NCI-H2196 treated with DMSO at 0.1 percent for 48 hours (cell line): Measurements from ENCODE around the gene TPGS2.
"Not testable (repeated sequence)": the region's sequence is repeated elsewhere in the genome, so short reads cannot be mapped to it uniquely, and the experiment has no call there.

Source experiments
- DNase-seq: peaks from one replicate; lab custom pipeline; 2025; ENCODE audit not compliant: unreplicated experiment; lab: John Stamatoyannopoulos, UW

TPGS2 gene

DNA sequence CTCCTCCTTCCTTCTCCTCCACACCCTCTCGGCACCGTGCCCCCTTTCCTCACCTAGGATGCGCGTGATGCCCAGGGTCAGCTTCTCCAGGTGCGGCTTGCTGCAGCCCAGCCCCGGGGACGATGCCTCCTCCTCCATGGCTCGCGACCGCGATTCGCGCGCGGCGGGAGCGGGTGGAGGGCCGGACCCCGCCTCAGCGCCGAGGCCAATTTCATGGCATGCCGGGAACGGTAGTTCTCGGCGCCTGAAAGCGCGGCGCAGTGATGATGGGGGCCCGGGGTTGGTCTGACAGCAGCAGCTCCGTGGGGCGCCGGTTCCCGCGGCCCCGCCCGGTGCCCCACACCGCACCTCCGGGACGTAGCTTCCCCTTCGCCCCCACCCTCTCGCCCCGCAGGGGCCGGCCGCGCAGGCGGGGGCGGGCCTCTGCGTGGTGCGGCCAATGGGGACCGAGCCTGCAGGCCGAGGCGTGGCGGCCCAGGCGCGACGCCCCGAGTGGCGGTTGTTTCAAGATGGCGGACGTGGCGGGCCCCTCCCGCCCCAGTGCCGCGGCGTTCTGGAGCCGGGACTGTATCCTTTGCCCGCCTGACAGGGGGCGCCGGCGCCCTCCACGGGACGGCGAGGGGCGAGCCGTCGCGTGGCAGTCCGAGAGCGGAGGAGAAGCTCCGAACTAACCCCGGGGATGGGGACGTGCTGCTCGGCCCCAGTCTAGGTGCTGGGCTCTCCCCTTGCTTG, at the start of gene TPGS2, which contains the start of gene KIAA1328:
Gene TPGS2, minus strand, starts transcription at position 373 of the 732 bp plus-strand sequence. Its CDS starts 235 bp downstream, at position 138.
Gene KIAA1328, plus strand, starts transcription at position 498 of the 732 bp plus-strand sequence. Its CDS starts 12 bp downstream, at position 510.
- peak; percentile 42 for DNase-seq

GRCh38 chr18:36873826-36874225, 45.0 kb upstream of the TPGS2 start:
- DNase-seq: not testable (repeated sequence)

DNA sequence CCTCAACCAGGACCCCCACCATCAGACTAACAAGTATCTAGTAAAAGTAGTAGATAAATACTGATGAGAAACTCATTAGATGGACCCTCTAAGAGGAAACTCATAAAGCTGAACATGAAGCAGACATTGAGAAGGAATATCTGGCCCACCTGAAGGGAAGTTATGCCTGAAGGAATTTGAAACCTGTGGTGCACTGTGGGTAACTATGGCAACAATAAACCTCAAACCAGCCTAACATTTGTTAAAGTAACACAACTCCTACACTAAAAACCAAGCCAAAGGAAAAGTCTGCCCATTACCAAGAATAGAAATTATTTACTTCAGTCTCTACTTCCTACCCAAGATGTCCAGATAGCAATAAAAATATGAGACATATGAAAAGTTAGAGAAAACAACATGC, 43.5 kb upstream of the TPGS2 start:
- DNase-seq: no peak

GRCh38 chr18:36871801-36872200, 43.0 kb upstream of the TPGS2 start:
- no peak for DNase-seq

GRCh38 chr18:36867056-36867455, 38.3 kb upstream of the TPGS2 start:
- DNase-seq: no peak

GRCh38 chr18:36862182-36862581, 33.4 kb upstream of the TPGS2 start:
- DNase-seq: no peak

- DNase-seq: no peak
These were observed 28.0 kb upstream of the TPGS2 start for GRCh38 chr18:36856815-36857214.

DNA sequence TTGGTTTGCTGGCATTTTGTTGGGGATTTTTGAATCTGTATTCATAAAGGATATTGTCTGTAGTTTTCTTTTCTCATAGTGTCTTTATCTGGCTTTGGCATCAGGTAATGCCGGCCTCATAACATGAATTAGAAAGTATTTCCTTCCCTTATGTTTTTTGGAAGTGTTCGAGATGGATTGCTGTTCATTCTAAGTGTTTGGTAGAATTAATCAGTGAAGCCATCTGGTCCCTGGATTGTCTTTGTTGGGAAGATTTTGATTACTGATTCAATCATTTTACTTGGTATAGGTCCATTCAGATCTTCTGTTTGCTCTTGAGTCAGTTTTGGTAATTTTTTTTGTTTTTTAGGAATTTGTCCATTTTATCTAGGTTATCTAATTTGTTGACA, 22.4 kb upstream of the TPGS2 start:
- DNase-seq: no peak

- DNase-seq: no peak
These were observed 21.9 kb upstream of the TPGS2 start for GRCh38 chr18:36850527-36851201.

DNA sequence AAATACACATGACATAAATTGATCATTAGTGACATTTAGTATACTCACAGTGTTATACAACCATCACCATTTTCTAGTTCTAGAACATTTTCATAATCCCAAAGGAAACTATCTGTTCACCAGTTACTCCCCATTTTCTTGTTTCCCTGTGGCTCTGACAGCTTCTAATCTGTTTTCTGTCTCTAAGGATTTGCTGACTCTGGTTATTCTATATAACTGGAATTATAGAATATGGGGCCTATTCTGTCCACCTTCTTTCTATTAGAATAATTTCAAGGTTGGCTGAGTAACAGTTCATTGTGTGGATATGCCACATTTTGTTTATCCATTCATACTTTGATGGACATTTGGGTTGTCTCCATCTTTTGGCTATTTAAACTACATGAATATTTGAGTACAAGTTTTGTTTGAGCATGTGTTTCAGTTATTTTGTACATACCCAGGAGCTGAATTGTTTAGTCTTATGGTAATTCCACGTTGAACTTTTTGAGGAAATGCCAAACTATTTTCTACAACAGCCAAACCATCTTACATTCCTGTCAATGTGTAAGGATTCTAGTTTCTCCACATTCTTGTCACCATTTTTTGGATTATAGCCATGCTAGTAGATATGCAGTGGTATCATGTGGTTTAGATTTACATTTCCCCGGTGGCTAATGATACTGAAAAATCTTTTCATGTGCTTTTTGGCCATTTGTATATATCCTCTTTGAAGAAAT, 20.6 kb upstream of the TPGS2 start:
- no peak for DNase-seq

- no peak for DNase-seq
These were observed 19.8 kb upstream of the TPGS2 start for GRCh38 chr18:36848609-36849008.

- DNase-seq: no peak
These were observed 15.0 kb upstream of the TPGS2 start for GRCh38 chr18:36843784-36844183.

DNA sequence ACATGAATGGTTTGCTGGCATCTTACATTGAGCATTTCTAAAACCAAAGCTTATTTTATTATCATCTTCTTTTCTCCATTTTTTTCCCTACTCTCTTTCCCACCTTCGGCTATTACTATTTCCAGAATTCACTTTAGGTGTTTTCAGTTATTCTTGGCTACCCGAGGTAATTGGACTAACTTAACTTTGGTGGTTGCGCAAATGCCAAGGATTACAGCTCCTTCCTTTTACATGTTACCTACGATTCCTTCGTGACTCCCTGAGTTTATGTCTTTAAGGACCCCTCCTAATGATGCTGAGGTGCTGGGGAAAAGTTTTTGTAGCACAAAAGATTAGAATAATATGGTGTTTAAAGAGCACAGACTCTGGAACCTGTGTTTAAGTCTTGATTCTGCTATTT, 14.4 kb upstream of the TPGS2 start:
- DNase-seq: no peak

DNA sequence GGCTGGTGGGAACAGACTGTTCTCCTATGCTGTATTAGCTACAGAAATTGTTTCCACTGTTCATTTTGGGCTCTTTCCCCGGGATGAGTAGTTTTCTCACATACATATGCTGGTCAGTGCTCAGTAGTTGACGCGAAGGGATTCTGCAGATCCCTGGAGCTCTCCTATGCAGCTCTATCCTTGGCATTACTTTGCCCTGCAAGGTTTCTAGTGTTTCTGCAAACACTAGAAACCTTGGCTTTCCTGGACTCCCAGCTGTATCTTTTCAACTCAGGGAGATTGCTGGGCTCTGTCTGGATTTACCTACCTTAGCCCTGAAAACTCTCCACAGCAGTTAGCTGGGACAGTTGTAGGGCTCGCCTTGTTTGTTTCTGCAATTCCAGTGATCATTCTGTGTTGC, 11.0 kb upstream of the TPGS2 start:
- DNase-seq: no peak

DNA sequence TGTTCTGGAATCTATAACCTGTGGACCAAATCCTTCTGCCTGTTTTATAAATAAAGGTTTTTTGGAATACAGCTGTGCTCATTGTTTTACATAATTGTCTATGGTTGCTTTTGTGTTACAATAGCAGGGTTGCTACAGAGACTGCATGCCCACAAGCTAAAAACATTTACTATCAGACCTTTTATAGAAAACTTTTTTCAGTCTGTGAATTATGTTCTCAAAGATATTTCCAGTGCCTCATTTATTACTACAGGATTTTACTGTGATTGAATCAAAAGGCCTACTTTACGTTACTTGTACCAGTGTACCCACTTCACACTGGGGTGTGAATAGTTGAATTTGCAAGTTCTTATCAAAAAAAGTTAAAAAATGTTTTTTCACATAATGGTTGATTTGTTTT, 7.1 kb upstream of the TPGS2 start:
- DNase-seq: no peak

- DNase-seq: no peak
These were observed 4.3 kb upstream of the TPGS2 start for GRCh38 chr18:36833120-36833519.

GRCh38 chr18:36831139-36831538, 2.3 kb upstream of the TPGS2 start:
- no peak for DNase-seq

GRCh38 chr18:36830158-36830495, 1.3 kb upstream of the TPGS2 start:
- DNase-seq: no peak

DNA sequence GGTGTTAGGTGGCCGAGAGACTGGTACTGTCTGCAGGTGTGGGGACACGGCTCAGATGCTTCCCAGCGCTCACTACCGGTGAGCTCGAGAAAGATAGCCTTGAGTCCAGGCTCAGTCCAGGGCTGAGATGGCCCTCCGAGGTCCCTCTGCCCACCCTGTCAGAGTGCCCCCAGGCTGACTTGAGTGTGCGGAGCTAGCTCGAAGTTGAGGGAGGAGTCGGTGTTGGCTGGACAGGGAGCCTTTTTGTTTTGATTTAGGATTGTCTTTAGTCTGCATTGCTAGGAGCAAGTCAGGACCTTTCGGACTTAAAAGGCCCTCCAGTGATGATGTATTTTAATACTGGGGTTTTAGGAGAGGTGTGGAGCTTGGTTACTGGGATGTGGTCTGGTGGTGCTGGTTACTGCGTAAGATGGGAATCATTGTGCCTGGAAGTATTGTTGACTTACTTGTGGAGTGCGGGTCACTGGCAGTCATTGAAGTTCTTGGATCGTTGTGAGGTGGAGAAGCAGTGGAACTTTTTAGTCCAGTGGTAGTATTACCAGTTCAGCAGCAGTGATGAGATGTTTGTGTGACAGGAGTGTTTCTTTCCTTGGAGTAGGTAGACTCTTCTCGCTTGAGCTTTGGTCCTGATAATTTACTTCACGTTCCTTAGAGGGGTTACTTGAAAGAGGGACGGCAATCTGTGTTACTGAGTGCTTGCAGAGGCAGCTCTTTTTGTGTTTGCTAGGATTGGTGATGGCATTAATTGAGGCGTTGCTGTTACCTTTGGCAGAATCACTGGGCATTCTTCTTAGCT, 758 bp upstream of the TPGS2 start:
- no peak for DNase-seq

DNA sequence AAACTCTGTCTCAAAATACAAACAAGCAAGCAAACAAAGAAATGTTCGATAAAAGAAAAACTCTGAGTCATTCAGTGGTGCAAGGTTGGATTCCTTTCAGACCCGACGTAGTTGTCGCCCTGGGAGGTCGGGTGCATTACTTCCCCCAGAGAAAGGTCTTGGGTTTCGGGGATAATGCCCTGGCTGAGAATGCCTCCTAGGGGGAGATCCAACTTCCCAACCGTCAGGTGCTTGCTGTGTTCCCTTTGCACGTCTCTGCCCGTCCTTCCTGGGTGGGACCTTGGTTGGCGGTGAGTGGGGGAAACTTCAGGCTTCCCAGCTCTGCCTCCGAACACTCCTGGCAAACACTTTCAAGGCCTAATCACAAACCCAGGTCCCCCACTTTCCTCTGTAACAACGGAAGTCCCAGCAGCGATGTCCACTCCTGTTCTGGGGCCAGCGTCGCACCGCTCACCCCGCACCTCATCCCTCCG, 609 bp downstream of the TPGS2 start:
- DNase-seq: no peak

DNA sequence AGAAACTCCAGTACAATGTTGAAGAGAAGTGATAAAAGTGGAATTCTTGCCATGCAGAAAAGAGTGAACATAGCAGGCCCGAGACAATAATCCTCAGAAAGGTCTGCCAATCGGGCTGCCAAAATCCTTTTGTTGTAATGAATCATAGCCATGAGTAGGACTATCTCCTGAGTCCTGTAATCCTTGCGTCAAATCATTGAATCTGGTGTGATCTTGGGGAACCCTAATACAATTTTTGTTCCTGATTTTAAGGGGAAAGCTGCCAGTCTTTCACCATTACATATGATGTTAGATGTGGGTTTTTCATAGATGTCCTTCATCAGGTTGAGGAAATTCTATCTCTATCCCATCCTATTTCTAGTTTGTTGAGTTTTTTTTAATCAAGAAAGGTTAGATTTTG, 2.2 kb downstream of the TPGS2 start:
- no peak for DNase-seq
